Activated CD4-positive, alpha-beta memory T cell treated with anti-CD3 and anti-CD28 coated beads for 36 hours (primary cell): ENCODE measurements around the gene PIM3. TPM values are rescaled to one million over a fixed set of nuclear protein-coding genes. Genes with fewer than 3 reads are reported as not detected.

Experiments
- CTCF ChIA-PET: fragments of 350-600 bp; sonication (Branson Sonifier 250); formaldehyde crosslinking; loops from one replicate; lab custom pipeline; 2021; ENCODE audit warnings: antibody characterized with exemption, inconsistent platforms; lab: Charles Lee
- POLR2A ChIA-PET: fragments of 350-600 bp; sonication (Branson Sonifier 250); formaldehyde crosslinking; loops from one replicate; lab custom pipeline; 2021; ENCODE audit warnings: antibody characterized with exemption; lab: Charles Lee
- DNase-seq: peaks from one replicate; pipeline ENCODE4 v3.0.0-alpha.2; 2020
- H3K27ac Mint-ChIP-seq: one replicate; pipeline ENCODE4 v1.8.0; 2021; ENCODE audit warnings: mixed read lengths
- H3K27me3 Mint-ChIP-seq: one replicate; pipeline ENCODE4 v1.8.0; 2021; ENCODE audit warnings: mixed read lengths
- H3K36me3 Mint-ChIP-seq: one replicate; pipeline ENCODE4 v1.8.0; 2021; ENCODE audit warnings: mixed read lengths
- H3K4me1 Mint-ChIP-seq: one replicate; pipeline ENCODE4 v1.8.0; 2021; ENCODE audit warnings: low read depth, mixed read lengths
- H3K4me3 Mint-ChIP-seq: one replicate; pipeline ENCODE4 v1.8.0; 2021; ENCODE audit warnings: mild to moderate bottlenecking, mixed read lengths
- H3K9me3 Mint-ChIP-seq: one replicate; pipeline ENCODE4 v1.8.0; 2021; ENCODE audit warnings: mixed read lengths
- intact Hi-C: fragments of 100-400 bp; cut with micrococcal nuclease; formaldehyde crosslinking; loops from one replicate; pipeline ENCODE4 v1.15.1; 2023
- total RNA-seq, 2 experiments: library from RNA; stranded (reverse); gene quantifications; one replicate each; pipeline ENCODE4 v1.2.3, GENCODE V29; 2021

The PIM3 gene
- 100 to 1,000 TPM; 222 to 231 TPM for total RNA-seq

GRCh38 chr22:49960159-49961004, at the start of gene PIM3:
Gene PIM3, plus strand, starts transcription at chr22:49960772. Its CDS starts 176 bp downstream, at chr22:49960948.
- H3K36me3 Mint-ChIP-seq: peaks cover 37% of the 10 kb centered on the region
- CTCF ChIA-PET: interaction anchor here (0.7 to 2.2 kb wide), 6 partner anchors 10 to 70 kb away, joined by 3 to 8 read pairs (median 4); no protein-coding TSS in a partner anchor
- H3K27ac Mint-ChIP-seq: peak within 1 kb of the TSS; percentile 96
- intact Hi-C loops: loop anchor here (5.0 kb wide), 2 partner anchors 108 to 232 kb away; partner anchors contain the start of gene ZBED4
- peak within 1 kb of the TSS; percentile 92 for H3K4me3 Mint-ChIP-seq
- POLR2A ChIA-PET: interaction anchor here (1.0 to 4.7 kb wide), 7 partner anchors 11 to 193 kb away, joined by 3 to 58 read pairs (median 7); no protein-coding TSS in a partner anchor
- H3K9me3 Mint-ChIP-seq: no peaks in the 10 kb centered on the region
- H3K4me1 Mint-ChIP-seq: peaks cover 22% of the 10 kb centered on the region
- DNase-seq: peak; percentile 97
- no peaks in the 10 kb centered on the region for H3K27me3 Mint-ChIP-seq

- H3K36me3 Mint-ChIP-seq: peaks cover 7% of the 10 kb centered on the region
- no peak overlapping the region for H3K27ac Mint-ChIP-seq
- no peaks in the 10 kb centered on the region for H3K9me3 Mint-ChIP-seq
- no peak overlapping the region for H3K4me3 Mint-ChIP-seq
- ChIA-PET POLR2A (no interaction called here), CTCF (no interaction called here)
- no peak for DNase-seq
- H3K27me3 Mint-ChIP-seq: no peaks in the 10 kb centered on the region
- intact Hi-C loops: no loop called here
- H3K4me1 Mint-ChIP-seq: peaks cover 8% of the 10 kb centered on the region
These were observed 48.5 kb upstream of the PIM3 start for GRCh38 chr22:49911881-49912625.

- Mint-ChIP-seq H3K4me3 (no peak overlapping the region), H3K27ac (no peak overlapping the region), H3K4me1 (peaks cover 12% of the 10 kb centered on the region), H3K9me3 (no peaks in the 10 kb centered on the region), H3K27me3 (no peaks in the 10 kb centered on the region), H3K36me3 (no peaks in the 10 kb centered on the region)
- CTCF ChIA-PET: no interaction called here
- intact Hi-C loops: no loop called here
- POLR2A ChIA-PET: no interaction called here
- no peak for DNase-seq
These were observed 47.5 kb upstream of the PIM3 start for GRCh38 chr22:49913026-49913425.

GRCh38 chr22:49913446-49913845, 47.1 kb upstream of the PIM3 start:
- DNase-seq: no peak
- no peaks in the 10 kb centered on the region for H3K9me3 Mint-ChIP-seq
- no peak overlapping the region for H3K27ac Mint-ChIP-seq
- POLR2A ChIA-PET: no interaction called here
- H3K36me3 Mint-ChIP-seq: no peaks in the 10 kb centered on the region
- H3K27me3 Mint-ChIP-seq: no peaks in the 10 kb centered on the region
- intact Hi-C loops: no loop called here
- CTCF ChIA-PET: interaction anchor here (1.6 to 1.9 kb wide), 2 partner anchors 17 to 146 kb away, joined by 4 to 12 read pairs; no protein-coding TSS in a partner anchor
- no peak overlapping the region for H3K4me3 Mint-ChIP-seq
- peaks cover 12% of the 10 kb centered on the region for H3K4me1 Mint-ChIP-seq

GRCh38 chr22:49914256-49914655, 46.3 kb upstream of the PIM3 start:
- Mint-ChIP-seq H3K36me3 (no peaks in the 10 kb centered on the region), H3K27ac (no peak overlapping the region), H3K27me3 (no peaks in the 10 kb centered on the region), H3K4me3 (no peak overlapping the region), H3K4me1 (peaks cover 15% of the 10 kb centered on the region), H3K9me3 (no peaks in the 10 kb centered on the region)
- DNase-seq: no peak
- ChIA-PET CTCF (interaction anchor here (1.6 to 1.9 kb wide), 2 partner anchors 16 to 147 kb away, joined by 4 to 12 read pairs; no protein-coding TSS in a partner anchor), POLR2A (no interaction called here)
- intact Hi-C loops: no loop called here

GRCh38 chr22:49915610-49916009, 45.0 kb upstream of the PIM3 start:
- intact Hi-C loops: loop anchor here (5.0 kb wide), 1 partner anchor 78 kb away; no protein-coding TSS in a partner anchor
- H3K9me3 Mint-ChIP-seq: no peaks in the 10 kb centered on the region
- DNase-seq: no peak
- H3K27me3 Mint-ChIP-seq: no peaks in the 10 kb centered on the region
- ChIA-PET POLR2A (interaction anchor here (1.1 to 1.7 kb wide), 2 partner anchors 16 to 87 kb away, joined by 3 read pairs; no protein-coding TSS in a partner anchor), CTCF (interaction anchor here (0.7 to 1.5 kb wide), 4 partner anchors 10 to 148 kb away, joined by 3 to 10 read pairs (median 3); no protein-coding TSS in a partner anchor)
- no peak overlapping the region for H3K4me3 Mint-ChIP-seq
- peaks cover 25% of the 10 kb centered on the region for H3K4me1 Mint-ChIP-seq
- no peak overlapping the region for H3K27ac Mint-ChIP-seq
- H3K36me3 Mint-ChIP-seq: no peaks in the 10 kb centered on the region

GRCh38 chr22:49916831-49917230, 43.7 kb upstream of the PIM3 start:
- Mint-ChIP-seq H3K4me3 (peak overlapping the region; percentile 79), H3K27ac (no peak overlapping the region), H3K9me3 (no peaks in the 10 kb centered on the region), H3K36me3 (no peaks in the 10 kb centered on the region), H3K4me1 (peaks cover 25% of the 10 kb centered on the region), H3K27me3 (no peaks in the 10 kb centered on the region)
- DNase-seq: no peak
- ChIA-PET POLR2A (interaction anchor here (0.6 to 1.7 kb wide), 5 partner anchors 17 to 118 kb away, joined by 3 to 4 read pairs (median 4); no protein-coding TSS in a partner anchor), CTCF (interaction anchor here (0.7 to 2.7 kb wide), 3 partner anchors 114 to 745 kb away, joined by 3 to 12 read pairs (median 10); no protein-coding TSS in a partner anchor)
- intact Hi-C loops: loop anchor here (5.0 kb wide), 1 partner anchor 80 kb away; no protein-coding TSS in a partner anchor

- Mint-ChIP-seq H3K9me3 (no peaks in the 10 kb centered on the region), H3K27me3 (no peaks in the 10 kb centered on the region), H3K36me3 (no peaks in the 10 kb centered on the region), H3K4me3 (peak within 1 kb of the TSS; percentile 79), H3K27ac (peak within 1 kb of the TSS; percentile 79), H3K4me1 (peaks cover 25% of the 10 kb centered on the region)
- ChIA-PET CTCF (interaction anchor here (0.6 to 2.7 kb wide), 2 partner anchors 49 to 112 kb away, joined by 3 to 12 read pairs; no protein-coding TSS in a partner anchor), POLR2A (interaction anchor here (0.9 to 1.1 kb wide), 6 partner anchors 15 to 151 kb away, joined by 3 to 4 read pairs (median 4); no protein-coding TSS in a partner anchor)
- intact Hi-C loops: loop anchor here (2.0 to 5.0 kb wide), 2 partner anchors 81 to 151 kb away; no protein-coding TSS in a partner anchor
- DNase-seq: peak; percentile 98
These were observed 42.3 kb upstream of the PIM3 start, which contains the start of the genes ALG12 and CRELD2 for GRCh38 chr22:49917974-49918910. Gene ALG12, minus strand, starts transcription at chr22:49918438. Its CDS starts 4,673 bp downstream, at chr22:49913765. Gene CRELD2, plus strand, starts transcription at chr22:49918634. Its CDS starts 136 bp downstream, at chr22:49918770.

GRCh38 chr22:49918911-49919881, 41.4 kb upstream of the PIM3 start:
- ChIA-PET CTCF (interaction anchor here (0.7 kb wide), 1 partner anchor 111 kb away, joined by 3 read pairs; no protein-coding TSS in a partner anchor), POLR2A (interaction anchor here (1.0 kb wide), 1 partner anchor 152 kb away, joined by 4 read pairs; no protein-coding TSS in a partner anchor)
- no peak overlapping the region for H3K27ac Mint-ChIP-seq
- no peaks in the 10 kb centered on the region for H3K9me3 Mint-ChIP-seq
- no peaks in the 10 kb centered on the region for H3K36me3 Mint-ChIP-seq
- intact Hi-C loops: loop anchor here (2.0 to 5.0 kb wide), 2 partner anchors 82 to 152 kb away; no protein-coding TSS in a partner anchor
- peaks cover 28% of the 10 kb centered on the region for H3K4me1 Mint-ChIP-seq
- no peaks in the 10 kb centered on the region for H3K27me3 Mint-ChIP-seq
- no peak for DNase-seq
- peak overlapping the region; percentile 65 for H3K4me3 Mint-ChIP-seq

- intact Hi-C loops: no loop called here
- Mint-ChIP-seq H3K4me3 (no peak overlapping the region), H3K4me1 (peaks cover 36% of the 10 kb centered on the region), H3K27me3 (no peaks in the 10 kb centered on the region), H3K27ac (no peak overlapping the region), H3K36me3 (peaks cover 7% of the 10 kb centered on the region), H3K9me3 (no peaks in the 10 kb centered on the region)
- CTCF ChIA-PET: no interaction called here
- POLR2A ChIA-PET: no interaction called here
- DNase-seq: no peak
These were observed 39.7 kb upstream of the PIM3 start for GRCh38 chr22:49920859-49921258.
